K562 (cell line): ENCODE results near the gene XIRP1. TPM values are rescaled to one million over a fixed set of nuclear protein-coding genes. Genes with fewer than 3 reads are reported as not detected.

ENCODE experiments used
- BRD4 ChIP-seq: fragments of 200-600 bp; sonication (generic); IDR thresholded peaks from 2 replicates; pipeline ENCODE4 v1.6.1; 2017; ENCODE audit warnings: inconsistent platforms
- CBX5 ChIP-seq: IDR thresholded peaks from 2 replicates; pipeline ENCODE4 v1.6.1; 2014; ENCODE audit warnings: low read depth, borderline replicate concordance
- CEBPZ ChIP-seq: fragments of 150-350 bp; IDR thresholded peaks from 2 replicates; pipeline ENCODE4 v1.6.1; 2014; ENCODE audit warnings: low read depth, mild to moderate bottlenecking, low read length, borderline replicate concordance
- DACH1 ChIP-seq: fragments of 450-650 bp; IDR thresholded peaks from 2 replicates; pipeline ENCODE4 v1.6.1; 2018; ENCODE audit not compliant: partially characterized antibody
- DEAF1 ChIP-seq: fragments of 450-650 bp; formaldehyde crosslinking; IDR thresholded peaks from 2 replicates; pipeline ENCODE4 v1.4.0; 2020; ENCODE audit warnings: mild to moderate bottlenecking, moderate library complexity
- DPF2 ChIP-seq: fragments of 450-650 bp; IDR thresholded peaks from 2 replicates; pipeline ENCODE4 v1.6.1; 2016
- GATAD2A ChIP-seq: fragments of 450-650 bp; IDR thresholded peaks from 2 replicates; pipeline ENCODE4 v1.6.1; 2017
- ILK ChIP-seq: fragments of 450-650 bp; IDR thresholded peaks from 2 replicates; pipeline ENCODE4 v1.6.1; 2016; ENCODE audit warnings: missing genetic modification characterization, low read depth, mild to moderate bottlenecking, missing compliant biosample characterization, moderate library complexity, borderline replicate concordance
- NCOR1 ChIP-seq: fragments of 450-650 bp; IDR thresholded peaks from 2 replicates; pipeline ENCODE4 v1.6.1; 2016; ENCODE audit warnings: mild to moderate bottlenecking, moderate library complexity
- NFYB ChIP-seq: IDR thresholded peaks from 2 replicates; pipeline ENCODE4 v1.6.1; 2011; ENCODE audit warnings: mild to moderate bottlenecking, moderate library complexity; ENCODE audit not compliant: insufficient read length; ENCODE audit errors: extremely low read depth
- RFX1 ChIP-seq: fragments of 450-650 bp; IDR thresholded peaks from 2 replicates; pipeline ENCODE4 v1.6.1; 2016; ENCODE audit warnings: mild to moderate bottlenecking, moderate library complexity
- TBP ChIP-seq: optimal IDR thresholded peaks from 2 replicates; pipeline ENCODE3; 2011; ENCODE audit warnings: low read depth, low read length, improper control_type of control experiment
- TCF3 ChIP-seq: sonication (generic); formaldehyde crosslinking; IDR thresholded peaks from 2 replicates; pipeline ENCODE4 v1.4.0; 2020; ENCODE audit warnings: mild to moderate bottlenecking, missing genetic modification reagents
- THRAP3 ChIP-seq: fragments of 450-650 bp; IDR thresholded peaks from 2 replicates; pipeline ENCODE4 v1.6.1; 2016; ENCODE audit warnings: mild to moderate bottlenecking, inconsistent platforms, borderline replicate concordance
- ZBTB7A ChIP-seq: IDR thresholded peaks from 2 replicates; pipeline ENCODE4 v1.6.1; 2011; ENCODE audit warnings: low read depth, mild to moderate bottlenecking, low read length, moderate library complexity, borderline replicate concordance; ENCODE audit not compliant: control insufficient read depth
- ZNF583 ChIP-seq: fragments of 250-450 bp; sonication (Bioruptor Pico); IDR thresholded peaks from 2 replicates; pipeline ENCODE4 v1.4.0; 2020
- polyA plus RNA-seq, 8 experiments: library from polyadenylated mRNA; depleted of rRNA in 4 of 8; stranded (reverse) in 5 of 8; unstranded in 3 of 8; fragments of >200 nt; fragmentation: Nextera tagmentation in 2 of 8; fragmentation: Illumina TruSeq in 1 of 8; extraction: Ambion mirVana in 2 of 8; extraction: Trizol in 1 of 8; gene quantifications; 2 replicates each; pipeline versions ENCODE4 v1.2.1 to v1.2.3, GENCODE V29; 2011 to 2014; ENCODE audit warnings: inconsistent platforms in 1 of 8, missing spikeins in 1 of 8
- total RNA-seq, 7 experiments: library from RNA; depleted of rRNA in 6 of 7; stranded (reverse); fragments of >200 nt in 6 of 7; fragmentation: Illumina TruSeq in 2 of 7; extraction: Trizol in 2 of 7; gene quantifications; 2 replicates each; pipeline versions ENCODE4 v1.2.1 to v1.2.3, GENCODE V29; 2011 to 2021; ENCODE audit warnings: low replicate concordance in 1 of 7
- TF ChIP-seq, protein P1 (sequence below), 3 experiments: fragments of 200-800 bp in 1 of 3; sonication (Bioruptor generic) in 1 of 3; sonication (generic) in 1 of 3; formaldehyde crosslinking in 1 of 3; IDR thresholded peaks; 2 replicates each; pipeline versions ENCODE4 v1.6.1 to v1.8.0; 2016 to 2022; ENCODE audit warnings: mild to moderate bottlenecking in 2 of 3, missing compliant biosample characterization in 2 of 3, missing genetic modification characterization in 2 of 3, missing genetic modification reagents in 1 of 3
- TF ChIP-seq, protein P2 (sequence below): IDR thresholded peaks from 3 replicates; pipeline ENCODE4 v1.6.1; 2011; ENCODE audit warnings: borderline replicate concordance, mild to moderate bottlenecking; ENCODE audit not compliant: insufficient read length, insufficient read depth
- TF ChIP-seq, protein P3 (sequence below): sonication (generic); IDR thresholded peaks from 2 replicates; pipeline ENCODE4 v1.6.1; 2016

The XIRP1 gene
- total and polyA plus RNA-seq, 9 of the 15 experiments (the other 6 are each of a cell fraction or from before 2014, with no cell fraction given) = 0.03 to 0.27 (median 0.08) TPM; not detected in 3

- TF ChIP-seq CEBPZ = no peak
- TF ChIP-seq ILK (tag) = no peak
- no peak for TF ChIP-seq CBX5
- TF ChIP-seq, protein P1, sequence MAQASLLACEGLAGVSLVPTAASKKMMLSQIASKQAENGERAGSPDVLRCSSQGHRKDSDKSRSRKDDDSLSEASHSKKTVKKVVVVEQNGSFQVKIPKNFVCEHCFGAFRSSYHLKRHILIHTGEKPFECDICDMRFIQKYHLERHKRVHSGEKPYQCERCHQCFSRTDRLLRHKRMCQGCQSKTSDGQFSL (CRISPR knock-in tag; IDR thresholded peaks at IDR 0.05) = 0 out of 2 replicates have a peak, but pooled peaks have one; percentile 76
- TF ChIP-seq, protein P1 (tag; IDR thresholded peaks at IDR 0.05) = no peak
- no peak for TF ChIP-seq TBP
- TF ChIP-seq, protein P2, sequence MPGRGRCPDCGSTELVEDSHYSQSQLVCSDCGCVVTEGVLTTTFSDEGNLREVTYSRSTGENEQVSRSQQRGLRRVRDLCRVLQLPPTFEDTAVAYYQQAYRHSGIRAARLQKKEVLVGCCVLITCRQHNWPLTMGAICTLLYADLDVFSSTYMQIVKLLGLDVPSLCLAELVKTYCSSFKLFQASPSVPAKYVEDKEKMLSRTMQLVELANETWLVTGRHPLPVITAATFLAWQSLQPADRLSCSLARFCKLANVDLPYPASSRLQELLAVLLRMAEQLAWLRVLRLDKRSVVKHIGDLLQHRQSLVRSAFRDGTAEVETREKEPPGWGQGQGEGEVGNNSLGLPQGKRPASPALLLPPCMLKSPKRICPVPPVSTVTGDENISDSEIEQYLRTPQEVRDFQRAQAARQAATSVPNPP = no peak
- TF ChIP-seq DPF2 = peak; percentile 93
- TF ChIP-seq ZBTB7A = peak; percentile 85; the same call in 1 of the 2 replicates
- TF ChIP-seq DEAF1 = no peak
- TF ChIP-seq DACH1 = no peak
- no peak for TF ChIP-seq RFX1
- TF ChIP-seq, protein P3, sequence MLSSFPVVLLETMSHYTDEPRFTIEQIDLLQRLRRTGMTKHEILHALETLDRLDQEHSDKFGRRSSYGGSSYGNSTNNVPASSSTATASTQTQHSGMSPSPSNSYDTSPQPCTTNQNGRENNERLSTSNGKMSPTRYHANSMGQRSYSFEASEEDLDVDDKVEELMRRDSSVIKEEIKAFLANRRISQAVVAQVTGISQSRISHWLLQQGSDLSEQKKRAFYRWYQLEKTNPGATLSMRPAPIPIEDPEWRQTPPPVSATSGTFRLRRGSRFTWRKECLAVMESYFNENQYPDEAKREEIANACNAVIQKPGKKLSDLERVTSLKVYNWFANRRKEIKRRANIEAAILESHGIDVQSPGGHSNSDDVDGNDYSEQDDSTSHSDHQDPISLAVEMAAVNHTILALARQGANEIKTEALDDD = no peak
- TF ChIP-seq GATAD2A = peak; percentile 61; the same call in 1 of the 2 replicates
- TF ChIP-seq BRD4 = no peak
- TF ChIP-seq NCOR1 = peak; percentile 66
- TF ChIP-seq TCF3 = no peak
- TF ChIP-seq NFYB = no peak
- TF ChIP-seq ZNF583 = no peak
- no peak for TF ChIP-seq THRAP3
Measured at GRCh38 chr3:39150803-39151631, 41.4 kb downstream of the XIRP1 start (continued).
